ENCODE data around the gene WBP2. TPM values are rescaled to one million over a fixed set of nuclear protein-coding genes. Genes with fewer than 3 reads are reported as not detected.
A peak's percentile ranks its signal among the peaks of the same experiment; 100 is the strongest.

The WBP2 gene
- total and polyA plus RNA-seq, 2 of the 13 experiments (the other 11 are each of a cell fraction or from before 2014, with no cell fraction given): 29.2 to 29.5 TPM

DNA sequence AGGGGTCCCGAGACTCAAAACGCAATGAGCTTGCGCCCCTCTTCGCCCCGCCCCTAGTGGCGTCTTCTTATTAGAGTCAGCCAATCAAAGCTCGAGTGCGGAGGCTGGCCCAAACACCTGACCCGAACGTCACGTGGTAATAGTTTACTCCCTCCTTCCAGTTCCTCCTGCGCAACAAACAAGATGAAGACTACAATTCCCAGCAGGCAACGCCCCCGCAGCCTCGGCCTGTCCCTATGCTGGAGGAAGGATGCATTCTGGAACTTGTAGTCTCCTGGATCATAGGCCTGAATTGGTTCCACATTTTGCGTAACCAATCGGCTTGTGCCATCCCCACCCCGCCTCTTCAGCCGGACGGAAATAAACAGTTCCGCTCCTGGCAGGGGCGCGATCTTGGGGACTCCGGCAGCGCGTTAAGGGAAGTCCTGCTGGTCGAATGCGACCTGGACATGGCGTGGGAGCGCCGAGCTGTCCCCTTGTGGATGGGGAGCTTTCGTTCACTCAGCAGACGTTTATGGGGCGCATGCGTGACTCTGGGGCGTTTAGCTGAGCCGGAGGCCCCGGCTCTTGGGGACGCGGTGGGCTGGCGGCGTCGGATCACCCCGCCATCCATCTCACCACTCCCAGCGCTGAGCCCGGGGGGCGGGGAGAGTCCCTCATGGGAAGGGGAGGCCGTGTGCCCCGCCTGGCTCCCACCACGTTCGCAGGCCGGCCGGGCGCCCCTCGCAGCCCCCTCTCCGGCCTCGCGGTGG is at the start of gene WBP2 (continued):
- TF ChIP-seq ISL2 (CRISPR knock-in tag; IDR thresholded peaks at IDR 0.05) (peak; percentile 14), ZNF501 (CRISPR knock-in tag; IDR thresholded peaks at IDR 0.05) (peak; percentile 100), GPN1 (CRISPR knock-in tag; IDR thresholded peaks at IDR 0.05; ENCODE audit: borderline replicate concordance) (peak; percentile 50; the same call in 1 of the 2 replicates), MTERF4 (CRISPR knock-in tag; IDR thresholded peaks at IDR 0.05) (peak; percentile 83; the same call in 1 of the 2 replicates), ZBTB8A (CRISPR knock-in tag; IDR thresholded peaks at IDR 0.05; ENCODE audit: borderline replicate concordance, low read depth) (no peak), ZKSCAN5 (CRISPR knock-in tag; IDR thresholded peaks at IDR 0.05) (no peak), HOXA3 (CRISPR knock-in tag; IDR thresholded peaks at IDR 0.05) (peak; percentile 60), GZF1 (CRISPR knock-in tag; IDR thresholded peaks at IDR 0.05) (peak; percentile 38; the same call in 1 of the 2 replicates), PCBP1 (IDR thresholded peaks at IDR 0.05; ENCODE audit: borderline replicate concordance, low read depth, low read length) (0 out of 2 replicates have a peak, but pooled peaks have one; percentile 58), MAFG (CRISPR knock-in tag; IDR thresholded peaks at IDR 0.05) (no peak), EHMT2 (IDR thresholded peaks at IDR 0.05; ENCODE audit: borderline replicate concordance, low read depth, low read length) (no peak; the same call in 1 of the 2 replicates), HCFC1 (IDR thresholded peaks at IDR 0.05; ENCODE audit: low read depth, low read length) (peak; percentile 100), RFXAP (CRISPR knock-in tag; IDR thresholded peaks at IDR 0.05; ENCODE audit: borderline replicate concordance) (peak; percentile 83), FOXC1 (CRISPR knock-in tag; IDR thresholded peaks at IDR 0.05; ENCODE audit: borderline replicate concordance) (peak; percentile 98), SOX13 (IDR thresholded peaks at IDR 0.05) (no peak), SOX13 (CRISPR knock-in tag; conservative IDR thresholded peaks at IDR 0.05 in 1 of 2, IDR thresholded peaks at IDR 0.05 in 1 of 2) (peak in 1 of 2 experiments; percentile 39; a peak in 1 of 4 replicates), EZH2 (conservative IDR thresholded peaks at IDR 0.05; ENCODE audit: low read depth, low read length) (no peak), FOXM1 (CRISPR knock-in tag; IDR thresholded peaks at IDR 0.05) (no peak), MAFF (IDR thresholded peaks at IDR 0.05; ENCODE audit: low read depth, low read length) (no peak), ZNF484 (CRISPR knock-in tag; IDR thresholded peaks at IDR 0.05; ENCODE audit: borderline replicate concordance, low read depth) (peak; percentile 92; the same call in 1 of the 2 replicates), ZFX (CRISPR knock-in tag; IDR thresholded peaks at IDR 0.05; ENCODE audit: low read depth) (peak; percentile 86), ZNF362 (CRISPR knock-in tag; IDR thresholded peaks at IDR 0.05; ENCODE audit: borderline replicate concordance) (no peak; the same call in 1 of the 2 replicates)
- TF ChIP-seq, protein P1, sequence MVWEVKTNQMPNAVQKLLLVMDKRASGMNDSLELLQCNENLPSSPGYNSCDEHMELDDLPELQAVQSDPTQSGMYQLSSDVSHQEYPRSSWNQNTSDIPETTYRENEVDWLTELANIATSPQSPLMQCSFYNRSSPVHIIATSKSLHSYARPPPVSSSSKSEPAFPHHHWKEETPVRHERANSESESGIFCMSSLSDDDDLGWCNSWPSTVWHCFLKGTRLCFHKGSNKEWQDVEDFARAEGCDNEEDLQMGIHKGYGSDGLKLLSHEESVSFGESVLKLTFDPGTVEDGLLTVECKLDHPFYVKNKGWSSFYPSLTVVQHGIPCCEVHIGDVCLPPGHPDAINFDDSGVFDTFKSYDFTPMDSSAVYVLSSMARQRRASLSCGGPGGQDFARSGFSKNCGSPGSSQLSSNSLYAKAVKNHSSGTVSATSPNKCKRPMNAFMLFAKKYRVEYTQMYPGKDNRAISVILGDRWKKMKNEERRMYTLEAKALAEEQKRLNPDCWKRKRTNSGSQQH (CRISPR knock-in tag; IDR thresholded peaks at IDR 0.05; ENCODE audit: low read depth): peak; percentile 73
- TF ChIP-seq, protein P2, sequence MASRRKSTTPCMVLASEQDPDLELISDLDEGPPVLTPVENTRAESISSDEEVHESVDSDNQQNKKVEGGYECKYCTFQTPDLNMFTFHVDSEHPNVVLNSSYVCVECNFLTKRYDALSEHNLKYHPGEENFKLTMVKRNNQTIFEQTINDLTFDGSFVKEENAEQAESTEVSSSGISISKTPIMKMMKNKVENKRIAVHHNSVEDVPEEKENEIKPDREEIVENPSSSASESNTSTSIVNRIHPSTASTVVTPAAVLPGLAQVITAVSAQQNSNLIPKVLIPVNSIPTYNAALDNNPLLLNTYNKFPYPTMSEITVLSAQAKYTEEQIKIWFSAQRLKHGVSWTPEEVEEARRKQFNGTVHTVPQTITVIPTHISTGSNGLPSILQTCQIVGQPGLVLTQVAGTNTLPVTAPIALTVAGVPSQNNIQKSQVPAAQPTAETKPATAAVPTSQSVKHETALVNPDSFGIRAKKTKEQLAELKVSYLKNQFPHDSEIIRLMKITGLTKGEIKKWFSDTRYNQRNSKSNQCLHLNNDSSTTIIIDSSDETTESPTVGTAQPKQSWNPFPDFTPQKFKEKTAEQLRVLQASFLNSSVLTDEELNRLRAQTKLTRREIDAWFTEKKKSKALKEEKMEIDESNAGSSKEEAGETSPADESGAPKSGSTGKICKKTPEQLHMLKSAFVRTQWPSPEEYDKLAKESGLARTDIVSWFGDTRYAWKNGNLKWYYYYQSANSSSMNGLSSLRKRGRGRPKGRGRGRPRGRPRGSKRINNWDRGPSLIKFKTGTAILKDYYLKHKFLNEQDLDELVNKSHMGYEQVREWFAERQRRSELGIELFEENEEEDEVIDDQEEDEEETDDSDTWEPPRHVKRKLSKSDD (CRISPR knock-in tag; IDR thresholded peaks at IDR 0.05; ENCODE audit: low read depth): peak; percentile 79; the same call in 1 of the 2 replicates

Measured in HepG2 (cell line).